ENCODE measurements around the gene ANGPTL7. TPM values are rescaled to one million over a fixed set of nuclear protein-coding genes. Genes with fewer than 3 reads are reported as not detected.

ANGPTL7 gene
- total RNA-seq, 1 donor from 2014 or later: not detected

GRCh38 chr1:11211925-11212587 is 22.9 kb downstream of the ANGPTL7 start:
- Mint-ChIP-seq H3K27me3 (ENCODE audit: low read depth) (no peaks in the 10 kb centered on the region), H3K36me3 (peaks cover 37% of the 10 kb centered on the region), H3K4me1 (no peaks in the 10 kb centered on the region), H3K27ac (no peak overlapping the region), H3K4me3 (no peak overlapping the region), H3K9me3 (no peaks in the 10 kb centered on the region)
- no peak for TF ChIP-seq CTCF (IDR thresholded peaks at IDR 0.05; ENCODE audit: unreplicated experiment)
- DNase-seq (ENCODE audit: low spot score in 2 of 2, unreplicated experiment in 2 of 2): no peak

- no peak for DNase-seq (ENCODE audit: low spot score in 2 of 2, unreplicated experiment in 2 of 2)
- no peak for TF ChIP-seq CTCF (IDR thresholded peaks at IDR 0.05; ENCODE audit: unreplicated experiment)
- H3K9me3 Mint-ChIP-seq: no peaks in the 10 kb centered on the region
- H3K4me1 Mint-ChIP-seq: no peaks in the 10 kb centered on the region
- no peak overlapping the region for H3K27ac Mint-ChIP-seq
- peaks cover 45% of the 10 kb centered on the region for H3K36me3 Mint-ChIP-seq
- no peak overlapping the region for H3K4me3 Mint-ChIP-seq
- H3K27me3 Mint-ChIP-seq (ENCODE audit: low read depth): no peaks in the 10 kb centered on the region
These were observed 25.7 kb downstream of the ANGPTL7 start for GRCh38 chr1:11214698-11215380.

GRCh38 chr1:11215381-11216005 is 26.3 kb downstream of the ANGPTL7 start:
- no peaks in the 10 kb centered on the region for H3K4me1 Mint-ChIP-seq
- H3K27me3 Mint-ChIP-seq (ENCODE audit: low read depth): no peaks in the 10 kb centered on the region
- DNase-seq (ENCODE audit: low spot score in 2 of 2, unreplicated experiment in 2 of 2): no peak
- no peak overlapping the region for H3K27ac Mint-ChIP-seq
- peaks cover 44% of the 10 kb centered on the region for H3K36me3 Mint-ChIP-seq
- TF ChIP-seq CTCF (IDR thresholded peaks at IDR 0.05; ENCODE audit: unreplicated experiment): no peak
- no peak overlapping the region for H3K4me3 Mint-ChIP-seq
- H3K9me3 Mint-ChIP-seq: no peaks in the 10 kb centered on the region

GRCh38 chr1:11216074-11216473 is 26.9 kb downstream of the ANGPTL7 start:
- no peak for DNase-seq (ENCODE audit: low spot score in 2 of 2, unreplicated experiment in 2 of 2)
- no peak overlapping the region for H3K27ac Mint-ChIP-seq
- no peak for TF ChIP-seq CTCF (IDR thresholded peaks at IDR 0.05; ENCODE audit: unreplicated experiment)
- H3K27me3 Mint-ChIP-seq (ENCODE audit: low read depth): no peaks in the 10 kb centered on the region
- no peaks in the 10 kb centered on the region for H3K4me1 Mint-ChIP-seq
- no peaks in the 10 kb centered on the region for H3K9me3 Mint-ChIP-seq
- peaks cover 39% of the 10 kb centered on the region for H3K36me3 Mint-ChIP-seq
- no peak overlapping the region for H3K4me3 Mint-ChIP-seq

- peaks cover 43% of the 10 kb centered on the region for H3K36me3 Mint-ChIP-seq
- no peak for TF ChIP-seq CTCF (IDR thresholded peaks at IDR 0.05; ENCODE audit: unreplicated experiment)
These were observed 38.2 kb downstream of the ANGPTL7 start for GRCh38 chr1:11227106-11228077.

More at GRCh38 chr1:11227106-11228077, 38.2 kb downstream of the ANGPTL7 start:
- H3K27ac Mint-ChIP-seq: no peak overlapping the region
- no peaks in the 10 kb centered on the region for H3K27me3 Mint-ChIP-seq (ENCODE audit: low read depth)
- H3K9me3 Mint-ChIP-seq: no peaks in the 10 kb centered on the region
- H3K4me1 Mint-ChIP-seq: no peaks in the 10 kb centered on the region
- no peak for DNase-seq (ENCODE audit: low spot score in 2 of 2, unreplicated experiment in 2 of 2)
- no peak overlapping the region for H3K4me3 Mint-ChIP-seq

Data from mesothelial cell of epicardium (in vitro differentiated cells).